Activated CD8-positive, alpha-beta memory T cell treated with anti-CD3 and anti-CD28 coated beads for 1 hour (primary cell): ENCODE data around the gene TEX2.

Source experiments
- DNase-seq, 2 donors: peaks; one replicate each; pipeline ENCODE4 v3.0.0-alpha.2; 2020; ENCODE audit warnings: low read depth in 1 of 2; ENCODE audit errors: extremely low read depth in 1 of 2

TEX2 gene

GRCh38 chr17:64269687-64270649, 6.9 kb upstream of the TEX2 start:
- DNase-seq = no peak

GRCh38 chr17:64264891-64265290, 1.8 kb upstream of the TEX2 start:
- DNase-seq = no peak

- peak; percentile 16 to 46 for DNase-seq
Measured at GRCh38 chr17:64262198-64262999, 661 bp downstream of the TEX2 start.

- DNase-seq = no peak
Measured at GRCh38 chr17:64261417-64262145, 1.5 kb downstream of the TEX2 start.

- DNase-seq = no peak
Measured at GRCh38 chr17:64260886-64261285, 2.2 kb downstream of the TEX2 start.

GRCh38 chr17:64259922-64260321, 3.1 kb downstream of the TEX2 start:
- no peak for DNase-seq

- no peak for DNase-seq
Measured at GRCh38 chr17:64259426-64259825, 3.6 kb downstream of the TEX2 start.

GRCh38 chr17:64256913-64257807, 5.9 kb downstream of the TEX2 start:
- no peak for DNase-seq

- no peak for DNase-seq
Measured at GRCh38 chr17:64255764-64256163, 7.3 kb downstream of the TEX2 start.

GRCh38 chr17:64254755-64255154, 8.3 kb downstream of the TEX2 start:
- no peak for DNase-seq

GRCh38 chr17:64253470-64253869, 9.6 kb downstream of the TEX2 start:
- no peak for DNase-seq

- DNase-seq = no peak
Measured at GRCh38 chr17:64252831-64253230, 10.2 kb downstream of the TEX2 start.

GRCh38 chr17:64250233-64250835, 12.7 kb downstream of the TEX2 start:
- DNase-seq = no peak

GRCh38 chr17:64247836-64248235, 15.2 kb downstream of the TEX2 start:
- no peak for DNase-seq

- no peak for DNase-seq
Measured at GRCh38 chr17:64245218-64246145, 17.6 kb downstream of the TEX2 start.

- no peak for DNase-seq
Measured at GRCh38 chr17:64244165-64244564, 18.9 kb downstream of the TEX2 start.

- DNase-seq = no peak
Measured at GRCh38 chr17:64243340-64243739, 19.7 kb downstream of the TEX2 start.

- DNase-seq = no peak
Measured at GRCh38 chr17:64242633-64243032, 20.4 kb downstream of the TEX2 start.
